Measurements from ENCODE around the gene PRKAR1B.
"Not testable (repeated sequence)": the region's sequence is repeated elsewhere in the genome, so short reads cannot be mapped to it uniquely, and the experiment has no call there.

PRKAR1B gene

DNA sequence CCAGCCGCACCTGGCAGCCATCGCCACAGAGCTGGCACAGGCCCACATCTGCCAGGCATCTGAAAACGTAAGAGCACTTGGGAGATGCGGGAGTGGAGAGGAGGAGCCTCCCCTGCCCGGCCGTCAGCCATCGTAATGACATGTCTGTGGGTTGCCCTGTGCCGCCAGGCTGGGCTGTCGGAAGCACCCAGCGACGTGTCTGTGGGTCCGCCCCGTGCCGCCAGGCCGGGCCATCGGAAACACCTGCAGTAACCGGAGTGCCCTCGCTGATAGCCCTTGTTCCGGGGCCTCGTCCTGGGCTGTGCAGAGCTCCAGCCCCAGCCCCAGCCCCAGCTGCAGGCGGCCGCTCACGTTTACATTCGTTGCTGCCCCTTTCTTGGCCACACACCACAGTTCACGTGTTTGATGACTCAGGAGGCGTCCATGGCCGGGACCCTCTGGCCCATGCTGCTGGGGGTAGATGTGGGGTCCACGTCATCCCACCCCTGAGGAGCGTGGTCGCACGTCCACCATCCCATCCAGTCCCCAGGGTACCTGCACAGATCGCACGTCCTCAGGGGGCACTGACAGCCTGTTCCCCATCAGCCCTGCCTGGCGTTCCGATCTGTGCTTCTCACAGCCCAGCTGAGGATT is 30.0 kb upstream of the PRKAR1B start:
- no peak for DNase-seq

DNA sequence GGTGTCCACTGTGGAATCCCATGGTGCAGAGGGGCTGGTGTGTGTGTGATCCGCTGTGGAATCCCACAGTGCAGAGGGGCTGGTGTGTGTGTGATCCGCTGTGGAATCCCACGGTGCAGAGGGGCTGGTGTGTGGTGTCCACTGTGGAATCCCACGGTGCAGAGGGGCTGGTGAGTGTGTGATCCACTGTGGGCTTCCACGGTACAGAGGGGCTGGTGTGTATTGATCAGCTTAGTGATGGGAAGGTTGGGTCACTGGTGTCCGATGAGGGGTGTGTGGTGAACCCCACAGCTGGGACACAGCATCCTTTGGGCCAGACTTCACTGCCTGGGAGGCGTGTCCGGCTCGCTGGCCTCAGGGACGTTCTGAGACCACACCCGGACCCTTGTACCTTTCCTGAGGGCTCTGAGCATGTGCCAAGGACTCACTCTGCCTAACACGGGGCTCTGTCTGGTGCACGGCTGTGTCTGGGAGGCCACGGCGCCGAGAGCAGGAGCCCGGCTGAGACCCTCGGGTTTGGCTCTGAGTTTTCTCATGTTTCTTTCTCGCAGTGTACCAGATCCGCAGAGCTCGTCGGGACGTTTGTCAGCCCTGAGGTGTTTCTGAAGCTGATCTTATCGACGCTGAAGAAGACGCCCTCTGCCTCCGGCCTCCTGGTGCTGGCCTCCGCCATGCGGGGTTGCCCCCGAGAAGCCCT is 29.3 kb upstream of the PRKAR1B start:
- DNase-seq = no peak

DNA sequence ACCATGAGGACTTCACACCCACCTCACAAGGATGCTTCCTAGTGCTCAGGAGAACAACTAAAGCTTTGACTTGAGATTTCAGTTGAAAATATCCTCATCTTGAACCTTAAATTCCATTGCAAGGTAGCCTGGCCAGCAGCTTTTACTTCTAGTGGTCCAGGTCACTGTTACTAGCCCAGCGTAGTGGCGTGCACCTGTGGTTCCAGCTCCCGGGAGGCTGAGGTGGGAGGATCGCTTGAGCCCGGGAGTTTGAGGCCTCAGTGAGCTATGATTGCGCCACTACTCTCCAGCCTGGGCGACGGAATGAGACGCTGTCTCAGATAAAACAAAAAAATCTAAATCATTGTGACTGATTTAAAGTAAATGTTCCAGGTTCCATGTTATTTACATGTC is 28.3 kb upstream of the PRKAR1B start:
- no peak for DNase-seq

DNA sequence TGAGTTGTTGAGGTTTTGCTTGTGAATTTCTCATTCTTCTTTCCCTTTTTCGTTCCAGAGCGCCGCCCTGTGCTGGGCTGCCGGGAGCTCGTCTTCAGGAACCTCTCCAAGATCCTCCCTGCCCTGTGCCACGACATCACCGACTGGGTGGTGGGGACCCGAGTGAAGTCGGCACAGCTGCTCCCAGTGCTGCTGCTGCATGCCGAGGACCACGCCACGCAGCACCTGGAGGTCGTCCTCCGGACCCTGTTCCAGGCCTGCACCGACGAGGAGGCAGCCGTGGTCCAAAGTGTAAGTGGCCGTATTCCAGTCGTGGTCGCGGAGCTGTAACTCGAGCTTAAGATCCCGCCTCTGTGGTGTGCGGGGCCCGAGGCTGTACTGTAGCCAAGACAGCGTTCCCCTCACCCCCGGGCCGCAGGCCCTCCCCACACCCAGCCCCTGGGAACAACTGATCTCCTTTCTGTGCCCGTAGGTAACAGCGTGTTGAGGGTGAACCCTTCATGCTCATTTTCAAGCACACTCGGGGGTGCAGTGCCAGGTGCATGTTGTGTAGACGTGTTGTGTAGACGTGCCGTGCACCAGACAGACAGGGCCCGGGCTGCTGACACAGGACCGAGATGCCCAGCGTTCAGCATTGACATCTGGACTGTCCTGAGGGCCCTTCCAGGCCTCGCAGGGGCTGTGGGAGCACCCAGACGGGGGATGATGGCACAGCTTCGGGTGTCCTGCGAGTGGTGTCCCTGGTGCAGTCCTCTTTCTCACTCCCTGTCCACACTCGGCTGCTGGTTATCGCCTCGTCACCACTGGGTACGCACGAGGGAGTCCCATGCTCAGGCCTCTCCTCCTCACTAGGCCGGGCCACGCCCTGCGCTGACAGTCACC is 27.7 kb upstream of the PRKAR1B start:
- no peak for DNase-seq

DNA sequence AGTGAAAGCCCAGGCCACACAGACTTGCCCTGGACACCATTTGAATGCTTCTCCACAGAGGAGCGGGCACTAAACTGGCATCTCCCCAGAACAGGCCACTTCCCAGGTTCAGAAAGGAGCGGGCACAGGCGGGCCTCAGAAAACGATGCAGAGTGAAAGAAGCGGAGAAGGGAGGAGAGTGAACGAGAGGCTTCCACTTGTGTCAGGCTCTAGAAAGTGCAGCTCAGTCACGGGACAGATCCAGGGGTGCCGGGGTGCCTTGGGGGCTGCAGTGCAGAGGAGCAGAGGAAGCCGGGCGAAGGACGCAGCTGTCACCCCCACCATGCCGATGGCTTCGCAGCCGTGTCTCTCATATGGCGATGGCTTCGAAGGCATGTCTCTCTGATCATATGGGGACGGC is 26.1 kb upstream of the PRKAR1B start:
- no peak for DNase-seq

DNA sequence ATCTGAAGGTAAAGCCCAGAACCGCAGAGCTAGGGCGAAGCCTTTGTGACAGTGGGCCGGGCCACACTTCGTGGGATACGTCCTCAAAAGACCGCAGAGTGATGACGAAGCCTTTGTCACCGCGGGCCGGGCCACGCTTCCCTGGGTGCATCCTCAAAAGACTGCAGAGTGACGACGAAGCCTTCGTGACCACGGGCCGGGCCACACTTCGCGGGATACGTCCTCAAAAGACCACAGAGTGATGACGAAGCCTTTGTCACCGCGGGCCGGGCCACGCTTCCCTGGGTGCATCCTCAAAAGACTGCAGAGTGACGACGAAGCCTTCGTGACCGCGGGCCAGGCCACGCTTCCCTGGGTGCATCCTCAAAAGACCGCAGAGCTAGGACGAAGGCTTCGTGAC is 25.2 kb upstream of the PRKAR1B start:
- not testable (repeated sequence) for DNase-seq

DNA sequence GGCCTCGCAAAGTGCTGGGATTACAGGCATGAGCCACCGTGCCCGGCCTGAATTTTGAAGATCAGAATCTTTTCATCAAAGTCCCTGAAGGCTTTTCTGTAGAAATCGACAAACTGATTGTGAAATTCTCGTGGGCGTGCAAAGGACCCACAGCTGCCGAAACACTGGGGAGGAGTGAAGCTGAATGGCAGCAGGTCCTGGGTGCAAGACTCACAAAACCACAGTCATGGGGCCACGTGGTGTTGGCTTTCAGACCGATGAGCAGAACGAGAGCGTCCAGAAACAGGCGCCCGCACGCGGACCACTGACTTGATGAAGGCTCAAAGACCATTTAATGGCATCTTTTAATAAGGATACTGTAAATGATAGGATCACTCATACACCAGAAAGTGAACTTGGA is 24.7 kb upstream of the PRKAR1B start:
- DNase-seq = no peak

DNA sequence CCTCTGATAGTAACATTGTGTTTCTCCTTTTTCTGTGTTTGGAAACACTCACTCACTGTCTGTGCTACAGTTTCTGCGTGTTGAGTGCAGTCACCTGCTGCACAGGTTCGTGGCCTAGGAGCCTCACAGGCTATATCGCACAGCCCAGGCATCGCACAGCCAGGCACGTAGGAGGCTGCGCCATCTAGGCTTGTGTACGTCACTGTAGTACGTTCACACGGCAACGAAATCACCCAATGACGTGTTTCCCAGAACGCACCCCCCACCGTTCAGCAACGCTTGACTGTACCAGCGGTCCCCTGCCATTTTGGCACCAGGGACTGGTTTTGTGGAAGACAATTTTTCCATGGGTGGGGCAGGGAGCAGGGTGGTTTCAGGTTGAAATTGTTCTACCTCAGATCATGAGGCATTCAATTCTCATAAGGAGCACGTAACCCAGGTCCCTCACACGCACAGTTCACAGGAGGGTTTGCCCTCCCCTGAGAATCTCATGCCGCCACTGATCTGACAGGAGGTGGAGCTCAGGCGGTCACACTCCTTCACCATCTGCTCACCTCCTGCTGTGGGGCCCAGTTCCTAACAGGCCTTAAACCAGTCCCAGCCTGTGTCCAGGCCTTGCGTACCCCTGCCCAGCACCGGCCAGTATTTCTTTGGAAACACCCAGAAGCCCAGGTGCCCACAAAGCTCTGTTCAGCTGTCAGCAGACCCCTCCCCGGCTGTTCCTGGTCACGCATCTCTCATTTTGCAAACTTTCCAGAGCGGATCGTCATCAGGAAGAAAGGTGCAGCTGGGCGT is 23.2 kb upstream of the PRKAR1B start:
- DNase-seq = no peak

DNA sequence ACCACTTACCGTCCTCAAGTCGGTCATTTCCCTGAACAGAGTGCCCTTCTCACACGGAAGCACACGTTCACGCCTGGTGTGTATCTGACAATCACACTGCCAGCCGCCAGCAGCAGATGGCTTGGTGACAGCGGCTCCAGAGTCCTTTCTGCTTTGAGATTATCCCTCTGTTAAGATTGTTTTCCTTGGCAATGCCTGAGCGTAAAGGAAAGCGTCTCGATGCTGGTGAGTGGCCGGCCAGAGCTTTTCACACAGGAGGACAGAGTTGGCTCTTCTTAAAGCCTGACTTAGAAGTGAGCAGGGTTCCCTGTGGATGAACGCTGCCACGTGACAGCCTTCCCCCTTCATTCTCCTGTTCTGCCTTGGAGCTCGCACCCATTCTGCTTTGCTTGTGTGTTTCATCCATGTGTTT is 22.1 kb upstream of the PRKAR1B start:
- DNase-seq = no peak

DNA sequence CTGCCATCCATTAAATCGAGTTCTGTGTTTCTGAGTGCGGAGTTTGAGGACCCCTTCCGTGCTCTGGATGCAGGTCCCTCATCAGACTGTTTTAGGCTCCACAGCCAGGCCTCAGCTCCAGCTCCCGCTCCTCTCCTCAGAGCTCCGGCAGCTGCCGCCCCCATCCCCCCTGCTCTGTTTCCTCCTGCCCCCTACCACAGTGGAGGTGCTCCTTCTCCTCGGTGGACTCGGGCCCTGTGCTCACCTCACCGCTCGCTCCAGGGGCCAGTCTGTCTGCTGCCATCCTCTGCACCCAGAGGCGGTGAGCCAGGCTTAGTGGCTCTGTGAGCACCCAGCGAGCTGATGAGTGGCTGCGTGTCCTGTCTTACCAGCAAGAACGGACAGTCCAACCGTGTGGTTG is 21.4 kb upstream of the PRKAR1B start:
- no peak for DNase-seq

DNA sequence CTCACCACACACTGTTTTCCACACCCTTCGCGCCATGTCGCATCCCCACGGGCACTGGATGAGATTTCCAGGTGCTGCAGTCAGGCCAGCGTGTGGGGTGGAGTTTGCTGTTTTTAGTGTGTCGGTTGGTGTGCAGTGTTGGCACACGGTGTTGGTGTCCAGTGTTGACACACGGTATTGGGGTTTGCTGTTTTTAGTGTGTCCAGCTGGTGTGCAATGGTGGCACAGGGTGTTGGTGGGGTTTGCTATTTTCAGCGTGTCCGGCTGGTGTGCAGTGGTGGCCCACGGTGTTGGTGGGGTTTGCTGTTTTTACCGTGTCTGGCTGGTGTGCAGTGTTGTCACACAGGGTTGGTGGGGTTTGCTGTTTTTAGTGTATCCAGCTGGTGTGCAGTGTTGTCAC is 20.1 kb upstream of the PRKAR1B start:
- DNase-seq = no peak

DNA sequence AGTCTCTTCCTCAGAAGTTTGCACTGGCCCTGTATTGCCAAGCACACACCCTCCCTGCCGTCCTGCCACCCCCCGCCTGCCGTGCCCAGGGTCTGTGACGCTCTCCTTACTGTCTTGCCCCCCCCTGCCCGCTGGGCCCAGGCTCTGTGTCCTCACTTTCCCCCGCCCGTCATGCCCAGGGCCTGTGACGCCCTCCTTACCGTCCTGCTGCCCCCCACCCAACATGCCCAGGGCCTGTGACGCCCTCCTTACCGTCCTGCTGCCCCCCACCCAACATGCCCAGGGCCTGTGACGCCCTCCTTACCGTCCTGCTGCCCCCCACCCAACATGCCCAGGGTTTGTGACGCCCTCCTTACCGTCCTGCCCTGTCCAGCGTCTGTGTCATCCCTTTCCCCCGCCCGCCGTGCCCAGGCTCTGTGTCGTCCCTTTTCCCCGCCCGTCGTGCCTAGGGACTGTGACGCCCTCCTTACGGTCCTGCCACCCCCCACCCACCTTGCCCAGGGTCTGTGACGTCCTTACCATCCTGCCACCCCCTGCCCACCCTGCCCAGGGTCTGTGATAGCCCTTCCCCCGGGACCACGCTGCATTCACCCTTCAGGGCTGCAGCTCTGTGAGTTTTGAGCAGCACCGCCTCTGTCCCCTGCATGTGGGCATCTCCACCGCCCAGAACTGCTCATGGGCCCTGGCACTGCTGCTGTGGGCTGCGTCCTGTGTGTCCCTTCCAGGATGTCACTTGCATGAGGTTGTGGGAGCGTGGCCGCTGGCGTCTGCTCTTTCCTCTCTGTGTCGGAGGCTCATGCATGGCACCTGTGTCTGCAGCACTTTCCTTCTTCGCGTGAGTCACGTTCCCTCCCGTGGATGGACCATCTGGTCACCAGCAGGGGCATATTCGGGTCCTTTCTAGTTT is 19.3 kb upstream of the PRKAR1B start:
- DNase-seq = no peak

DNA sequence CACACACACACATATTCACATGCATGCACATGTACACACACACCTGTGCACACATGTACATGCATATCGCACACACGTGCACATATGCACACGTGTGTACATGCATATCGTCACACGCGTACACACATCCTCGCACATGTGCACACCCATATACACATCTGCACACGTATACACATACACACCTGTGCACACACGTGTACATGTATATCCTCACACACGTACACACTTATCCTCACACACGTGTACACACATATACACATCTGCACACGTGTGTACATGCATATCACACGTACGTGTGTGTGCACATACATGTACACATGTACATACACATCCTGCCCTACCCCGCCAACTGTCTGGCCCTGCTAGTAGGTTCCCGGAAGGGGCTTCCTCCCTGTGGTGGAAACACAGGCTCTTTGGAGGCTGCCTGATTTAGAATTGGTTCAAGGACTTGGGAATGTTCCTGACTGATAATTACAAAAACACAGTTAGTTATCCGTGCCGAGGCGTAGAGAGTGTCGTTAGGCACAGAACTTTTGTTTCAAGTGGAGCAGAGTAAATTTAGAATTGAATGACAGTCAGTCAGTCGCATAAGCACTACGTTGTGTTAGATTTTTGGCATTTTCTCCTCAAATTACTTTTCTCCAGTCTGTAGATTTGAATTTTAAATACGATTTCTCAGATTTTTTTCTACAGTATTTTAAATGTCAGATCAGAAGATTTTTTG is 18.5 kb upstream of the PRKAR1B start:
- no peak for DNase-seq

DNA sequence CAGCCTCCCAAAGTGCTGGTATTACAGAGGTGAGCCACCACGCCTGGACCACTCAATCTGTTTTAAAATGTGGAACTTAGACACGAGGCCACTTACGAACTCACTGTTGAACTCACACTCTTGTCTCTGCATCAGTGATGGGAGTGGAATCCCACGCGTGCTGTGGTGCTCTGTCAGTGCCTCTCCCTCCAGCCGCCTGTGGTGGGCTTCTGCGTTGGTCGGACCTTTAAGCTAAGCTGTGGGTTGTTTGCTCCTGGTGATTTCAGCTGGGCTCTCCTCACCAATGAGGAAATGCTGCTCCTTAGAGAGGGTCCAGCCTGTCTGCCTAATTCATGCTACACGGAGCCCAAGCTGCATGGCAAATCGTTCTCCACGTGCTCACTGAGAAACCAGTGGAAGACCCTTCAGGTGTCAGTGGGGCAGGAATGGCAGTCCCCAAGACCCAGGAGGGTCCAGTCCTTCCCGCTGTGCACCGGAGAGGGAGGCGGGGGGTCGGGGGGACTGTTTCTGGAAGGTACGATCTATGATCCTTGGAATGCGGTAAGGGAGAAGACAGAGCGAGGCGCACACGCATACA is 17.9 kb upstream of the PRKAR1B start:
- DNase-seq = no peak

DNA sequence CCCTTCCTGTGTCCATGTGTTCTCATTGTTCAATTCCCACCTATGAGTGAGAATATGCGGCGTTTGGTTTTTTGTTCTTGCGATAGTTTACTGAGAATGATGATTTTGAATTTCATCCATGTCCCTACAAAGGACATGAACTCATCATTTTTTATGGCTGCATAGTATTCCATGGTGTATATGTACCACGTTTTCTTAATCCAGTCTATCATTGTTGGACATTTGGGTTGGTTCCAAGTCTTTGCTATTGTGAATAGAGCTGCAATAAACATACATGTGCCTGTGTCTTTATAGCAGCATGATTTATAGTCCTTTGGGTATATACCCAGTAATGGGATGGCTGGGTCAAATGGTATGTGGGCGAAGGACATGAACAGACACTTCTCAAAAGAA is 17.0 kb upstream of the PRKAR1B start:
- not testable (repeated sequence) for DNase-seq

DNA sequence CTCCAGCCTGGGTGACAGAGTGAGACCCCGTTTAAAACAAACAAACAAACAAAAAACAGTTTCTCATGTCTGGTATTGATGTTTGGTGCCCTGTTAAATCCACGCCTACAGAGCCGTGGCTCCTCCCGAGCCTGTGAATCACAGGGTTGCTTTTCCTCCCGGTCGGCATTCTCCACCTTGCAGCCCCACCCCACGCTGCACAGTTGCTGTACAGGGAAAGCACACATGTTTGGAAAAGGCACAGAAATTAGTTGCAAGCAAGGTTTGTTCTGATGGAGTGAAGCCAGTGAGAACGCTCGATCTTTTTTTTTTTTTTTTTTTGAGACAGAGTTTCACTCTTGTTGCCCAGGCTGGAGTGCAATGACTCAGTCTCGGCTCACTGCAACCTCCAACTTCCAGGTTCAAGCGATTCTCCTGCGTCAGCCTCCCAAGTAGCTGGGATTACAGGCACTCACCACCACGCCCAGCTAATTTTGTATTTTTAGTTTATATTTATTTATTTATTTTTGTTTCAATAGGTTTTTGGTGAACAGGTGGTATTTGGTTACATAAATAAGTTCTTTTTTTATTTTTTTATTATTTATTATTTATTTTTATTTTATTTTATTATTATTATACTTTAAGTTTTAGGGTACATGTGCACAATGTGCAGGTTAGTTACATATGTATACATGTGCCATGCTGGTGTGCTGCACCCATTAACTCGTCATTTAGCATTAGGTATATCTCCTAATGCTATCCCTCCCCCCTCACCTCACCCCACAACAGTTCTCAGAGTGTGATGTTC is 16.5 kb upstream of the PRKAR1B start:
- DNase-seq = not testable (repeated sequence)

DNA sequence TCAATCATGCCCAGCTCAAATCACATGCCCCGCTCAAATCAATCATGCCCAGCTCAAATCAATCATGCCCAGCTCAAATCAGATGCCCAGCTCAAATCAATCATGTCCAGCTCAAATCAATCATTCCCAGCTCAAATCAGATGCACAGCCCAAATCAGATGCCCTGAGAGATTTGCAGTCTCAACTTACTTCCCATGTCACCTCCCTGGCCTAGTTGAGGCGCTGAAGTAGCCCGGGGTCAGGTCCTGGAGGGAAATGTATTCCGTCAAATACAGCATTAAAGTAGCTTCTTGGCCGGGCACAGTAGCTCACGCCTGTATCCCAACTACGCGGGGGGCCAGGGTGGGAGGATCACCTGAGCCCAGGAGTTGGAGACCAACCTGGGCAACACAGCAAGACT is 15.7 kb upstream of the PRKAR1B start:
- no peak for DNase-seq

DNA sequence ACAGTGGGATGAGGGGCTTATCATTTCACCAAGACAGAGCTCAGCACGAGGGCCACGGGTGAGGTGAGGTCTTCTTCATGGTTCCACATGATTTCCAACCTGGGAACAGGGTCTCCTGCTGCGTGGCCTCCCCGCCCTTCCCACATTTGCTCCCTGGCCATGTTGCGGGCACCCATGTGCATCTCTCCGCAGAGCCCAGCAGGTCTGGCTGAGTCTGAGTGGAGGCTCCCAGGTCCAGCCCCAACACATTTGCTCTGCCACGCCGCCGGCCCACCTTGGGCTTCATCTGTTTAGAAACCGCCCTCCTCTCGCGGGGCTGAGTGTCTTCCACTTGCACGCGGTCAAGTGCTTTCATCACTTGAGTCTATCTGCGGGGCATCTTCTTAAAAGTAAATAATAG is 14.8 kb upstream of the PRKAR1B start:
- DNase-seq = no peak

DNA sequence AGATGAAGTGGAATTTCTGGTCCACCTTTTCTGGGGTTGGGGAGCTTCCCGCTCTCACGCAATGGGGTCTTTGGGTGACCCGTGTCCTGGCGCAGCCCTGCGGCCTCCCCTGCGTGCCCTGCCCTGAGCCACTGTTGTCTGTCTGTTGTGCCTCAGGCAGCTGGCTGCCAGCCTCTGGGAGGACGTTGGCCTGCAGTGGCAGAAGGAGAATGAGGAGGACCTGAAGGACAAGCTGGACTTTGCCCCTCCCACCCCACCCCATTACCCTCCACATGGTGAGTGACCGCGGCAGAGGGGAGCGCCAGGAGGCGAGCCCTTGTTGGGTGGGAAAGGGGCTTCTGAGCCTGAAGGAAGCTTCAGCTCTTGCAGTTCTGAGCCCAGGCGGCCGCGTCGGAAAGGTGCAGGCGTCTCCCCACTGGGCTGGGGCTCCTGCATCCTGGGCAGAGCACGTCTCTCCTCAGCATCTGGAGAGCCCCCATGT is 14.2 kb upstream of the PRKAR1B start:
- DNase-seq = no peak
